ENCODE measurements around the gene ZNF778.

The ZNF778 gene

DNA sequence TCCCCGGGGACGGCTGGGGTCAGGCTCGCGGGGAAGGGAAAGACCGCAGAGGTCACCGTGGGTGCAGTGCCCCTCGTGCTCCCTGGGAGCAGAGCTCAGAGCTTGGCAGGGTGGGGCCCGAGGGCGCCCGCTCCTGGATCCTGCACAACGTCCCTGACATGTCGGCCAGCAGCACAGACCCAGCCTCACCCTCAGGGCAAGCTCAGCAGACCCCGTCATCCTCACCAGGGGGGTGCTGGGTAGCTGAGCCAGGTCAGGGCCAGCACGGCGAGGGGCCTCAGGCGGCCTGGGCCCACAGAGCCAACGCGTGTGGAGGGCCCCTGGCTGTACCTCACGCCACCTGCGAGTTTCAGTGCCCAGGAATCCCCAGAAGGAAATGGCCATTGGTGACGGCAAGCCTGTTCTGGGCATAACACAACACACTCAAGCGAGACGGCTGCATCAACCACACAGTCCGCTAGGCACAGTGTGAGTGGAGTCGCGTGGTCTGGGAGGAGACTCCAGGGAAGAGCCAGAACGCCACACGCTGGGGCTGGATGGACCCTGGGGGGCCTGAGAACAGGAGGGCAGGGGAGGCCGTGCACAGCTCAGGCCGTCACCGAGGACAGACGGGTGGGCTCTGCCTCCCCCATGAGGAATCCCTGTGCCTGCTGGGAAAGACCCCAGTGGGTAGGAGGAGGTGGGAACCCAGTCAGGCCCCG lies 60.3 kb downstream of the ZNF778 start:
- no peak for DNase-seq (ENCODE audit: low read depth)

DNA sequence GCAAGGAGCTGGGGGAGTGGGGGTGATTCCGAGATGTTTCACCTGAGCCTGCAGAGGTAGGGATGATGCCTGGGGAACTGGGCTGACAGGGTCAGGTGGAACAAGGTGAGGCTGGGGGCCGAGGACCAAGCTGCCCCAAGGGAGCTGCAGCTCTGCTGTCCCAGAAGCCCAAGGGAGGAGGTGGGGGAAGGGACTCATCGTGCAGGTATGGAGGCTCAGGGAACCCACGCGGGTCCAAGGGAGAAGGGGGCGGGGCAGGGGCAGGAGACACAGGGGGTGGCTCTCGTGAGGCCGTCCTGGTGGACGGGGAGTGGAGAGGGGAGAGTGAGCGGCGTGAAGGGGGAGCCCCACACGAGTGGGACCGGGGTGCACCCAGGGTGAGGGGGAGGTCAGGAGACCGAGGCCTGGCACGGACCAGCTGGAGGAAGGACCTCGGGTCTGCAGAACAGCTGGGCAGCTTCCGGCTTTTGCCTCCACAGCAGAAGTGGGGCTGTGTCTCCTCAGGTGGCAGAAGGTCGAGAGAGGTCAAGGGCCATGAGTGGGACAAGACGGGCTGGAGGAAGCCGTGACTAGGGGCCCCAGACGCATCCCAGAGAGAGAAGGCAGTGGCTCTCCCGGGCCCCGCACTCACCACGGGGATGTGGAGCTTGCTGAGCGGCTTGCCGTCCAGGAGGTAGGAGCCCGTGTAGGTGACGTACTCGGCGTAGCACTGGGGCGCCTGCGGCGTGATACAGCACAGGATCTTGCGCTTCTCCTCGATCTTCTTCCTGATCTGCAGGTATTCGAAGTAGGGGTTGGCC lies 61.1 kb downstream of the ZNF778 start:
- no peak for DNase-seq (ENCODE audit: low read depth)

DNA sequence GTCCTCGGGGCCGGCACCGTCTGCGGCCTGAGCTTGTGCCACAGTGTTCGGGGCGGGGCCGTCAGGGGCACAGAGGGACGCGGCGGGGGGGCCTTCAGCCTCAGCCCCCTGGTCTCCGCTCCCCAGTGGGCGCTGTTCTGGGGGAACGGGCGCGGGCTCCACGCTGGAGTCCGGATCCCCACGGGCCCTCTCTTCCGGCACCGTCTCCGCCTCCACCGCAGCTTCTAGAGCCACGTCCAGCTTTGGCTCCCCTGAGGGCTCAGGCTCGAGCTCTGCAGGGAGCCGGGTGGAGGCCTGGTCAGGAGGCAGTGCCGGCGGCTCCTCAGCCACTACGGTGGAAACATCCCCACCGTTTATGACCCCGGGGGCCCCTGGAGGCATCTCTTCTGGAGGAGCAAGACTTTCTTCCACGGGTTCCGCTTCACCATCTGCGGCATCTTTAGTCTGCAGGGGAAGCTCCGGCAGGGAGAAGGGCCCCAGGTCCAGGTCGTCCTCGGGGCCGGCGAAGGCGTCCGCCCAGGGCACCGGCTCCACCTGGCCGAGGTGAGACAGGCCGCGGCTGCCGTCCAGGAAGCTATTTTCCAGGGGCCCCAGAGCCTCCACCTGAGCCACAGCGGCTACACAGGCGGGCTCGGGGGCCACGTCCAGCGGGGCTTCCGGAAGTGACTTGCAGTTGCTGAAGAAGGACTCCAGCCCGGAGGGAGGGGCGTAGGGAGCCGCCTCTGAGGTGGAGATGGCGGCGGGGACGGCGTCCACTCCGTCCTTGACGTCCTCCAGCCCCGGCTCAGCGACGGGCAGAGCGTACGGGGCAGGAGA lies 62.4 kb downstream of the ZNF778 start:
- no peak for DNase-seq (ENCODE audit: low read depth)

DNA sequence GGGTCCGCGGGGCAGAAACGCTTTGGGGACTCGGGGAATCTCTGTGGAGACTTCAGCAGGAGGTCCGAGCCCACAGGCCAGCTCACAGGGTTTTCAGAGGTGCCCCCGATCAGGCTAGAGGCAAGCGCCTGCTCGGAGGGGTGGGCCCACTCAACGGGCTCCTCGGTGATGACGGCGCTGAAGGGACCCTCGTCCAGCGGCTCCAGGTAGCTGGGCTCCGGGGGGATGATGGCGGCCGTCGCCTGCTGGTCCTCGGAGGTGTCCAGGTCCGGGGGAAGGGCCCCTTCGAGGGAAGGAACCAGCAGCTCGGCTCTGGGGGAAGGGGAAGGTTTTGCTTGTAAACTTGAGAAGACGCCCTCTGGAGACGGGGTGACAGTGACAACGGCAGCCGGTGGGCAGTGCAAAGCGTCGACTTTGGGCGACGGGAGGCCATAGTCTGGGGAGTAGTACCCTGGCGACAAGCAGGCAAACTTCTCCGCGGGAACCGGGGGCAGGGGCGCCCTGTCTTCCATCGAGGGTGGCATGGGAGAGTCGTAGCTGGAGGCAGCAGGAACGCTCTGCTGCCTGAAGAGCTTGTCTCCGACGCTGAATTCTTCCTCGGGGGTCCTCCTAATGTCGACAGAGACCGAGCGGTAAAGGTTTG lies 63.2 kb downstream of the ZNF778 start:
- DNase-seq (ENCODE audit: low read depth), result no peak

DNA sequence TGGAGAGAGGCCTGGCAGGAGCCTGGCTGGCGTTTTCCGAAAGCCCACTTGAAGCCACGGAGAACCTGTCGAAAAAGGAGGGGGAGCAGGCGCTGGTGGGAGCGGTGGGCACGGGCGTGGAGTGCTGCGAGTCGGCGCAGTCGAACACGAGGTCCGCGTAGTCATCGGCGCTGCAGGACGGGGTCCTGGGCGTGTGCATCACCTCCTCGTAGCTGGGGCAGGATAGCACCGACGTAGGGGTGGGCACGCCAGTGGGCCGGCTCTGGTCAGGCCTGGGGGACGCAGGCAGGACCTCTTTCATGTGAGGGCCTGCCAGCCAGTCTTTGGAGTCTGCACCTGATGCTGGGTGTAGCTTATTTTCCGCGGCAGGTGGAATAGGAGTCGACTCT lies 63.7 kb downstream of the ZNF778 start:
- no peak for DNase-seq (ENCODE audit: low read depth)

DNA sequence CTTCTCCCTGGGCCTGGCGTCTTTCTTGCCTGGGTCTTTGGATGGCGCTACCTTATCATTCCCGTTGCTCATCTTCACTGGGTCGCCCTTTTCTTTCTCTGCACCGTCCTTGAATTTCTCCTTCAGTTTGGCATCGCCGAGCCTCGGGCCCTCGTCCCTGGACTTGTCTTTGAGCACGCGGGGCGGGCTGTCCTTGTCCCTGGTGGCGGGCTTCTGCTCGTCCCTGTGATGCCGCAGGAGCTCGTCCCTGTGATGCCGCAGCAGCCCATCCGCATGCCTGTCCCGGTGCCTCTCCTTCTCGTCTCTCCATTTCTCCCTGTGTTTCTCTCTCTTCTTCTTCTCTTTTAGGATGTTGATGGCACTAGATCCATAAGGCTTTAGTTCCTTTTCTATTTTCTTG lies 64.3 kb downstream of the ZNF778 start:
- DNase-seq (ENCODE audit: low read depth), result no peak

DNA sequence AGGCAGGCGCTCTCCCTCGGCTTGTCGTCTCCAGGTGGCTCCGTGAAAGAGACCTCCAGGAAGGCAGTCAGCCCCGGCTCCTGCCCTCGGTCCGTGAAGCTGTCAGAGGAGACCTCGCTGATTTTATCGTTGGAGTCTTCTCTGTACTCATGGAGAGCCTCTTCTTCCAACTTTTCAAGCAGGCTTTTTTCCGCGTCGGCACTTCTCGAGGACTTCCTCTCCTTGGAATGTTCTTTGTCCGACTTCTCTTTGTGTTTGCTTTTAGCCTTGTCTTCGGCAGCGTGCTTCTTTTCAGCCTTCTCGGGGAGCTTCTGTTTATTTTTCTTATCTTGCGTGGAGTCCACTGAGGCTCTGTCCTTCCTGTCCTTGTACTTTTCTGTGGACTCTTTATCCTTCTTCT lies 65.0 kb downstream of the ZNF778 start:
- no peak for DNase-seq (ENCODE audit: low read depth)

DNA sequence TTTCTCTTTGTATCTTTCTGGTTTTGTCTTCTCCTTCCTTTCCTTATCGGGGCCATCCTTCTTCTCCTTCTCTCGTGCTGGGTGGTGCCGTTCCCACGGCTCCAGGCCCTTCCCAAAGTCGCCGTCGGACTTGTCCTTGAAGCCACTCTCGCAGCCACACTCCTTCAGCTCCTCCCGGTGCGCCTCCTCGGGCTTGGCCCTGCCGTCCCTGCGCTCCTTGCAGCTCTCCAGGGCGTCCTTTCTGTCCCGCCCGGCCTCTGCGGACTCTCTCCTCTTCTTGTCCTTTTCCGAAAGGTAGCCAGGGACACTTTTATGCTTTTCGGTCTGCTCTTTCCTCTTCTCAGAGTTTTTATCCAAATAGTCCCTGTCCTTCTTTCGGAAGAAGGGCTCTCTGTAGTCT lies 65.9 kb downstream of the ZNF778 start:
- no peak for DNase-seq (ENCODE audit: low read depth)

DNA sequence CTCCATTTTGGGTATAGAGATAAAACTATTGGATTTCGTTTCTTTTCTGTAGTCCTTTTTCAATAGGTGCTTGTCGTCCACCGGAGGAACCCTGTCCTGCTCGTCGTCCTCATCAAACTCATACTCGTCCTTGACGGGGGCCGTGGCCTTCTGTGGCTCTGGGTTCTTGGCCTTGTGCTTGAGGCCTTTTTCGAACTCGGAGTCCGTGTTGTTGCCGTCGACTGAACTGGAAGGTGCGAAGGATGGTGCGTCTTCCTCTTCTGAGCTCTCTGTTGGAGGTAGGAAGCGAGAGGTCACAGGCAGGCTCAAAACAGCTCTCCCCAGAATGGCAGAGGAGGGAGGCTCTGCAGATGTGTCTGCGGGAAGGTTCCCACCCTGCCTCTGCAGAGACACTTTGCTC lies 67.9 kb downstream of the ZNF778 start:
- DNase-seq (ENCODE audit: low read depth), result no peak

DNA sequence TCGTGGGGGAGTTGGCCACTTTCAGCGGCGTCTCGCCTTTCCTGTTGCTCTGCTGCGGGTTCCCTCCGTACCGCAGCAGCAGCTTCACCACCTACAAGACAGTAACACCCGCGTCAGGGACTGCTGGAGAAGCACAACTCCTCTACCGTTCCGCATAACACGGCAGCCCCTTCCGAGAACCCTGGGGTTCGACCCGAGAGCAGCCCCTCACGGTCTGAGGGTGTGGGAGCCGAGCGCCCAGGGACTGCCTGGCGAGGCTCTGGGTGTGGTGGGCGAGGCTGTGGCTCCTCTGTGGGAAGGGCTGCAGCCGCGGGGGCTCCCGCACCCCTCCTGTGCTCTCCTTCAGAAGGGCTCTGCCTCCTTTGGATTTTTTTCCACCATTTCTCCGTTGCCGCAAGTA lies 68.6 kb downstream of the ZNF778 start:
- DNase-seq (ENCODE audit: low read depth), result no peak

Measured in HS-27A (cell line).